ENCODE data around the gene MICAL3.

Gene MICAL3

GRCh38 chr22:17910561-17911311 is 113.6 kb downstream of the MICAL3 start:
- DNase-seq, result no peak

- no peak for DNase-seq
Measured at GRCh38 chr22:17907748-17908051, 116.7 kb downstream of the MICAL3 start.

DNA sequence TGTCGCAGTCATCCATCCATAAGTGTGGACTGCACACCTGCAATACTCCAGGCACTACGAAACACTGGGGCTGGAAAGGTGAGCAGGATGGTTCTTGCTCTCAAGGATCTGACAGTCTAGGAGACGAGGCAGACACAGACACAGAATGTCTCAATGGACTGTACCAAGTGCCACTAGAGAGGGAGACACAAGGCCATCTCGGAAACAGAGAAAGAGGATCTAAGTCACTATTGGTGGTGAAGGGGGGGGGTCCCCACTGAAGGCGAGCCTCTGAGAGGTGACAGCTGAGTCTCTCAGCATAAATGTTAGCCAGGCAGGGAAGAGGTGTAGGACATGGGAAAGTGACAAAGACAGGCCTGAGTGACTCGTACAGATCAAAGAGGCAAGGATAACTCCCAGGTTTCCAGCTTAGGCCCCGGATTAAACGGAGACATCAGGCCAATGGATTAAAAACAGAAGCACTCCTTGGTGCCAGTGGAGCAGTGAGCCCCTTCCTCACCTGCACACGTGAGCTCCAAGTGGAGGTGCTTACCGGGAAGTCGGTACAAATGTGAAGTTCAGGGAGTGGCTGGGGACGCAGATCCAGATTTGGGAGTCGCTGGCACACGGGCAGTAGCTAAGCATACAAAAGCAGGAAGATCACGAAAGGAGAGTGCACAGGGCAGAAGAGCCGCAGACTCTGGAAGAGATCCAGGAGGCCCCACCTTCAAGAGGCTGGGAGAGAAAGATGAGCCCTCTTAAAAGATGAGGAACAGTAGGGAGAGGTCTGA is 117.2 kb downstream of the MICAL3 start:
- no peak for DNase-seq

DNA sequence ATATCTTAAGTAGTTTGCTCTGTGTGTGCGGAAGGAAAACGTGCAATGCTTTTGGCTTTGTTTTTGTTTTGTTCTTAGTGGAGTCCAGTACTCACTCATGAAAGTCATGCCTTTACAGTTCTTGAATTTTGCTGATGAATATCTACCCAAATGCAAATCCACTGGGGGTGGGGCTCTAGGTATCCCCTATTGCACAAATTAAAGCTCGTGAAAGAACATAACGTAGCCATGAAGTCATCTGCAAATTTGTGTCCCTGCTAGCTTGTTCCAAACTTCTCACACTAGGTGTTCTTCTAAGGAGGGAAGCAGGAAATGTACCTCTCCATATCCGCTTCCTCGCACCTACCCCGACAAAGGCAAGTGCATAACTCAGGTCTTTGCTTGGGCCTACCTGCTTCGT is 118.9 kb downstream of the MICAL3 start:
- DNase-seq, result no peak

DNA sequence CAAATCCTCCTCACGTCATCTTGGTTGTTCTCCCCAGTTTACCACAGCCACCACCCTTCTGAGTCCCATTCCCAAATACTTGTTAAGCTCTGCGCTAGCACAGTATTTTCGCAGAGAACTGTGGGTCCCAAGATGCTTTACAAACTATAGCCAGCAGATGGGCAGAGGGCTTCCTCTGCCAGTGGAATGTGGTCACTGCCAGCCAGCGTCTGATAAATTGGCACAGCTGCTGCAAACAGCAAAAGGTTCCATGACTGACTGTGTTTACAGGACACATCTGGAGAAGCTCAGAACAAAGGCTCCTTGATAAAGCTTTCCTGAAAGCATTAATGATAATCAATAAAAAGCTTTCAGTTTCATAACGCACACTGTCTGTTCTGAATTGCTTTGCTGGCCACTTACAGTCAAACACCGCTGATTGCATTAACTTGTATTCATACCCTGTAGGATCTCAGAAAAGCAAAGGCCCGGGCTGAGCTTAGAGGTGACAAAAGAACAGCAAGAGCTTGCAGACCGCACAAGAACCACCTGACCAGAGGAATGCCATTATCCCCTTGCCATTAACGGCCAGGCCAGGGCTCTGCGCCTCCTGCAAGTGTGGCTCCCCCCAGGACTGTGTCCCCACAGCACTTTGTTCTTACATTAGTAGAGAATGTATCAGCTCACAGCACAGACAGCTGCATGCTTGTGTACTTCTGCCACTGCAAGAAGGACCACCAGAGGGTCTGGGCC is 120.6 kb downstream of the MICAL3 start:
- DNase-seq, result no peak

DNA sequence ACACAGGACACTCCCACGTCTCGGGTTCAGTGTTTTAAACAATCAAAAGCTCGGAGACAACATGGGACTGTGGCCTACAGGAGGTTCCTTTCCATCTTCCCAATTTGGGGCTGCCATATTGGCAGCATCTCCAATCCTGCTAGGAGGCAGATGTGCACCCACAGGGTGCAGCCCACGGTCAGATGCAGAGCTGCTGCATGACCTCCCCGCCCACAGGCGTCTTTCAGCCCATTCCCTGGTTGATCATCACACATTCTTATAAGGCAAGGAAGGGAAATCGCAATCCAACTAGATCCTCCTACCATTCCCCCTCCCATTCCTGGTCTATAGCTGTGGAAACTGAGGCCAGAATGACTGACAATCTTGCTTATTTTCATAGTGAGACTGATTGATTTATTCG is 121.4 kb downstream of the MICAL3 start:
- no peak for DNase-seq

DNA sequence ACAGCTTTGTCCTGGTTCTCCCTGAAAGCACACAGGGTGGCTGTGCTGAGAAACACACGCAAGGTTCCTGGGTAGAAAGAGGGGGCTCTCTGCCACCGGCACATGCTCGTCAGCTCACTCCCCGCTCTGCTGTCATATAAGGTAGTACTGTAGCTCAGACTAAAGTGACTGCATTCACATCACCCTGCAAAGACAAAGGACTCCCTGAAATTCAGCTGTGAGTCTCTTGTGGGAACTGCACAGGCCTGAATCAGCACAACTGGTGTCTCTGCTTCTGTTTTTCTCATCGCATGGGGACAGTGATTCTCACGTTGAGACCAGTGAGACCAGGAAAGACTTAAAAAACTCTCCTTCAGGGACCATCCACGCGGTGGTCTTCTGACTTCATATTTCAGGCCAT is 126.0 kb downstream of the MICAL3 start:
- DNase-seq, result no peak

GRCh38 chr22:17897858-17898257 is 126.5 kb downstream of the MICAL3 start:
- no peak for DNase-seq

- no peak for DNase-seq
Measured at GRCh38 chr22:17897426-17897825, 126.9 kb downstream of the MICAL3 start.

- no peak for DNase-seq
Measured at GRCh38 chr22:17896586-17896985, 127.8 kb downstream of the MICAL3 start.

DNA sequence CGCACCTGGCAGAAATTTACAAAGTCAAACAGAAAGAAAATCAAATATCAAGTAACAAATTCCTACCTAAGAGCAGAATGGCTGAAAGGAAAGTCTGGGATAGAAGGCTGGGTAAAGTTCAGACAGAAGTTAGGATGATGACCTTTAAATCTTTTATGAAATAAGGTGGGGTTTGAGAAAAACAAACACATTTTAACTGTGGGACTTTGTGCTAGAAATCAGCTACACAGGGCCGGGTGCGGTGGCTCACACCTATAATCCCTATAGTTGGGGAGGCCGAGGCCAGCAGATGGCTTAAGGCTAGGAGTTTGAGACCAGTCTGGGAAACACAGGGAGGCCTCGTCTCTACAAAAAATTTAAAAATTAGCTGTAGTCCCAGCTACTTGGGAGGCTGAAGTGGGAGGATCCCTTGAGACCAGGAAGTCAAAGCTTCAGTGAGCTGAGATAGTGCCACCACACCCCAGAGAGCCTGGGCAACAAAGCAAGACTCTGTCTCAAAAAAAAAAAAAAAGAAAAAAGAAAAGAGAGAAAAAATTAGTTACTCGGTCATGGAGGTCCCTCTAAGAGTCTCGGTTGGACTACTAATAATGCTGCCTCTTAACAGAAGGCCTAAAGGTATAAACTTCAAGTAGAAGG is 130.3 kb downstream of the MICAL3 start:
- DNase-seq, result no peak

DNA sequence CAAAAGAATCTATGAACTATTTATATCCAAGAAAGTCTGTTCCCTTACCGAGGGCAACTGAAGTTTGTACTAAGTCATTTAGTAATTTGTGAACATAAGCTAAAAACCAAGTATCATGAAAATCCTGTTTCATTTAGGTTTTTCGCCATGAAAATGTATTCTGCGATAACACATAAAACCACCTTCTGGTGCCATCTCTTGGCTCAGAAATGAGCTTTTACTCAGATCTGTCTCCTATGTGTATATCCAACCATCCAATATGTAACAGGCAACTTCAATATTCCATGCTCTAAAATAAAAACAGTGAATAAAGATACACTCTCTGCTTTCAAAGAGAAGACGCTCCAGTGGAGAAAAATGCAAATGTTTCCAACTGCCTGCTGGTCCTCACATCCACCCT is 132.0 kb downstream of the MICAL3 start:
- DNase-seq, result no peak

GRCh38 chr22:17891481-17892167 is 132.7 kb downstream of the MICAL3 start:
- DNase-seq, result no peak

GRCh38 chr22:17890892-17891291 is 133.5 kb downstream of the MICAL3 start:
- no peak for DNase-seq

- DNase-seq, result no peak
Measured at GRCh38 chr22:17890245-17890671, 134.1 kb downstream of the MICAL3 start.

- no peak for DNase-seq
Measured at GRCh38 chr22:17888855-17889254, 135.5 kb downstream of the MICAL3 start.

GRCh38 chr22:17888439-17888838 is 135.9 kb downstream of the MICAL3 start:
- DNase-seq, result no peak

DNA sequence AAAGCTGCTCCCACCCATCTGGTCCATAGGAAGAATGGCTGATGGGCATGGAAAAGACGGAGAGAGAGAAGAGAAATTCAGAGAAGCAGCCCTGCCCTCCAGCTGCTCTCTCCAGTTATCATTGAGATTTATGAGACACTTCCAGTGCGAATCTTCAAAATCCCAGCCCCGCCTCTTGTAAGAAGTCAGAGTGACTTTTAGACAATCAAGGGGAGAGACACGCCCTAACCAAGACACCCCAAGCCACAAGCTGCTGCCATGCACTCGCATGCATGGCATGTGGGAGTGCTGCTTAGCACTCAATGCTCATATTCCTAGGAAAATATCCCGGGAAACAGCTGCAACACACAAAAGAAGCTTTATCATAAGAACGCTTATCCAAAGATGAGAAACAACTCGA is 139.5 kb downstream of the MICAL3 start:
- DNase-seq, result no peak

DNA sequence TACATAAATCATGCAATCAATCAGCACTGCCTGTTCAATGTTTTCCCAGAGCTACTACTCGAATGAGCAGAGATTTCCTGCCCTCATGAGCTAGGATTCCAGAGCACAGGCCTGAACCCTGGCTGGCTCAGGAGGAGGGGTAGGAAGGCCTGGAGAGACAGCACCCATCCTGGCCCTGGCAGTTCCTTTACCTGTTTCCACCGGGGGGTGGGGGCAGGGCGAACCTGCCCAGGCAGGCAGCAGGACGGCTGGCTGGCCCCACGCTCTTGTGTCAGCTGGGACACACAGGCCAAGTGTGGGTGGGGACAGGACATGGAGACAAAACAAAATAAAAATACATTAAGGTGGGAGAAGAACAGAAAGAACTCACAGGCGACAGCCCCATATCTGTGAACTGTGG is 140.3 kb downstream of the MICAL3 start:
- DNase-seq, result no peak

GRCh38 chr22:17883356-17883755 is 141.0 kb downstream of the MICAL3 start:
- DNase-seq, result no peak

- DNase-seq, result no peak
Measured at GRCh38 chr22:17882727-17883126, 141.6 kb downstream of the MICAL3 start.

GRCh38 chr22:17882162-17882561 is 142.2 kb downstream of the MICAL3 start:
- DNase-seq, result no peak

DNA sequence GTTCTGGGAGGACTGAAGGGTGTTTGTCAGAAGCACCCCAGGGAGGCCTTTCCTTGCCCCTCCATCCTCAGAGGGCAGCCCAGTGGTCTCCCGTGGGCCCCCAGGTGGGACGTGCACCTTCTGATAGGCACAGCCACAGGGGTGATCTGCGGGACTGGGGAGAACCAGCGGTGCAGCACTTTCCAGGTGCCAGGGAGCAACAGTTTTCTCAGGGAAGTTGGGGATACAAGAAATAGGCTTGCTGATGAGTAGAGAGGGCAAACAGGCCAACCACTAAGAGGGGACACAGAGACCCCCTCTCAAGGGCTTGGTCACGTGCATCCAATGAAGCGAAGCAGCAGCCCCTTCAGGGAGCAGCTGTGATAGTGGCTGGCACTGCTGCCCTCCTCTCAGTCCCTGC is 143.0 kb downstream of the MICAL3 start:
- no peak for DNase-seq

Data from CD4-positive, alpha-beta T cell treated with Interleukin-12 subunit alpha and Interleukin-12 subunit beta, for 1 hour (primary cell).